Glutamatergic neuron (in vitro differentiated cells): Measurements from ENCODE around the gene TLDC2. TPM values are rescaled to one million over a fixed set of nuclear protein-coding genes. Genes with fewer than 3 reads are reported as not detected.

Experiments
- DNase-seq: peaks from one replicate; pipeline ENCODE4 v3.0.0; 2022
- H3K27ac Mint-ChIP-seq: one replicate; pipeline ENCODE4 v1.8.0; 2020; ENCODE audit warnings: mild to moderate bottlenecking, mixed read lengths, inconsistent platforms; ENCODE audit not compliant: unreplicated experiment
- H3K27me3 Mint-ChIP-seq: one replicate; pipeline ENCODE4 v1.8.0; 2020; ENCODE audit warnings: mild to moderate bottlenecking, moderate library complexity, mixed read lengths, inconsistent platforms; ENCODE audit not compliant: unreplicated experiment
- H3K36me3 Mint-ChIP-seq: one replicate; pipeline ENCODE4 v1.8.0; 2020; ENCODE audit warnings: mild to moderate bottlenecking, mixed read lengths, inconsistent platforms; ENCODE audit not compliant: unreplicated experiment
- H3K4me1 Mint-ChIP-seq: one replicate; pipeline ENCODE4 v1.8.0; 2020; ENCODE audit warnings: mild to moderate bottlenecking, low read depth, mixed read lengths, inconsistent platforms; ENCODE audit not compliant: unreplicated experiment
- H3K4me3 Mint-ChIP-seq: one replicate; pipeline ENCODE4 v1.8.0; 2020; ENCODE audit warnings: mild to moderate bottlenecking, mixed read lengths, inconsistent platforms; ENCODE audit not compliant: unreplicated experiment
- H3K9me3 Mint-ChIP-seq: one replicate; pipeline ENCODE4 v1.8.0; 2020; ENCODE audit warnings: mild to moderate bottlenecking, moderate library complexity, mixed read lengths, inconsistent platforms; ENCODE audit not compliant: unreplicated experiment
- total RNA-seq: library from RNA; stranded (reverse); fragmentation: NEBNext Ultra II Directional; extraction: Animal tissue kit (Norgen Biotek cat#: 25700); gene quantifications from one replicate; pipeline ENCODE4 v1.2.1, GENCODE V29; 2021; ENCODE audit not compliant: unreplicated experiment
- TF ChIP-seq, protein P1 (sequence below): fragments of 200-600 bp; sonication (generic); IDR thresholded peaks from one replicate; pipeline ENCODE4 v1.5.0; 2021; ENCODE audit not compliant: partially characterized antibody, unreplicated experiment

Gene TLDC2
- total RNA-seq, 1 donor from 2014 or later, result not detected

- Mint-ChIP-seq H3K27me3 (peaks cover 10% of the 10 kb centered on the region), H3K4me1 (peaks cover 41% of the 10 kb centered on the region), H3K27ac (peak overlapping the region; percentile 100), H3K4me3 (peak overlapping the region; percentile 79), H3K9me3 (peaks cover 13% of the 10 kb centered on the region), H3K36me3 (peaks cover 12% of the 10 kb centered on the region)
- TF ChIP-seq, protein P1, sequence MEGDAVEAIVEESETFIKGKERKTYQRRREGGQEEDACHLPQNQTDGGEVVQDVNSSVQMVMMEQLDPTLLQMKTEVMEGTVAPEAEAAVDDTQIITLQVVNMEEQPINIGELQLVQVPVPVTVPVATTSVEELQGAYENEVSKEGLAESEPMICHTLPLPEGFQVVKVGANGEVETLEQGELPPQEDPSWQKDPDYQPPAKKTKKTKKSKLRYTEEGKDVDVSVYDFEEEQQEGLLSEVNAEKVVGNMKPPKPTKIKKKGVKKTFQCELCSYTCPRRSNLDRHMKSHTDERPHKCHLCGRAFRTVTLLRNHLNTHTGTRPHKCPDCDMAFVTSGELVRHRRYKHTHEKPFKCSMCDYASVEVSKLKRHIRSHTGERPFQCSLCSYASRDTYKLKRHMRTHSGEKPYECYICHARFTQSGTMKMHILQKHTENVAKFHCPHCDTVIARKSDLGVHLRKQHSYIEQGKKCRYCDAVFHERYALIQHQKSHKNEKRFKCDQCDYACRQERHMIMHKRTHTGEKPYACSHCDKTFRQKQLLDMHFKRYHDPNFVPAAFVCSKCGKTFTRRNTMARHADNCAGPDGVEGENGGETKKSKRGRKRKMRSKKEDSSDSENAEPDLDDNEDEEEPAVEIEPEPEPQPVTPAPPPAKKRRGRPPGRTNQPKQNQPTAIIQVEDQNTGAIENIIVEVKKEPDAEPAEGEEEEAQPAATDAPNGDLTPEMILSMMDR, result no peak
- peak; percentile 81 for DNase-seq
These were observed 23.8 kb upstream of the TLDC2 start for GRCh38 chr20:36852187-36852586.

DNA sequence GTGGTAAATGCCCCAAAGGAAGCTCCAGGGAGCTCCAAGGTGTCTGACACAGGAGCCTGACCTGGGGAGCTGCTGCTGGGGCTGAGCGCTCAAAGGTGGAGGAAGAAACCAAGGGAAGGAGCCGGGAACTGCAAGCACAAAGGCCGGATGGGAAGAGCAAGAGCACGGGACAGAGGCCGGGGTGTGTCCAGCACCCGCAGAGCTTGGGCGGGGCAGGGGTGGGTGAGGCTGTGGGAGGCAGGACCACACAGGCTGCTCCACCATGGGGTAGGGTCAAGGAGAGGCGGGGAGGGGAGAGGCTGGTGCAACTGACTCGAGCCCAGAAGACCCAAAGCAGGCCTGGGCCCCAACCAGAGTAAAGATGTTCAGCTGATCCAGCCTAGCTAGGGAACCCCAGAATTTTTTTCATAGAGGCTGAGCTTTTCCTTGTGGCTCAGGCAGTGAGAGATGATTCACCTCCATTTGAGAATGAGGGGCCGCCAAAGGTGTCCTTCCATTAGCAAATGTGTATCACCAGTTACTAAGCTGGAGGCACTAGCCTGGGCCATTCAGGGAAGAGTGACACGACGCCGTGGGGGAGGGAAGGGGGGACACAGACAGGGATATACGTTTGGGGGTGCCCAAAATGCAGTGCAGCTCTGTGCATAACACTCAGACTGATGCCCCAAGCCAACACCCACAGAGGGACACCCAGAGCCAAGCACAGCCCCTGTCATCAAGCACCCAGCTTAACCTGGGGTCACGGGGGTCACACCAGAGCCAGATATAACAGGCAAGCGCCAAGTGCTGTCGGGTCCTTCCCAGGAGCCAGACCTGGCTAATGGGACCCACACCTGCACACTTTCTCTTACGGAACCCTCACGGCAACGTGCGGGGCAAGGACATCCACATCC, 21.3 kb upstream of the TLDC2 start:
- H3K27me3 Mint-ChIP-seq, result peaks cover 9% of the 10 kb centered on the region
- H3K4me1 Mint-ChIP-seq, result peaks cover 46% of the 10 kb centered on the region
- DNase-seq, result no peak
- TF ChIP-seq, protein P1, result no peak
- H3K4me3 Mint-ChIP-seq, result peak overlapping the region; percentile 68
- H3K36me3 Mint-ChIP-seq, result peaks cover 12% of the 10 kb centered on the region
- peak overlapping the region; percentile 84 for H3K27ac Mint-ChIP-seq
- H3K9me3 Mint-ChIP-seq, result peaks cover 11% of the 10 kb centered on the region

DNA sequence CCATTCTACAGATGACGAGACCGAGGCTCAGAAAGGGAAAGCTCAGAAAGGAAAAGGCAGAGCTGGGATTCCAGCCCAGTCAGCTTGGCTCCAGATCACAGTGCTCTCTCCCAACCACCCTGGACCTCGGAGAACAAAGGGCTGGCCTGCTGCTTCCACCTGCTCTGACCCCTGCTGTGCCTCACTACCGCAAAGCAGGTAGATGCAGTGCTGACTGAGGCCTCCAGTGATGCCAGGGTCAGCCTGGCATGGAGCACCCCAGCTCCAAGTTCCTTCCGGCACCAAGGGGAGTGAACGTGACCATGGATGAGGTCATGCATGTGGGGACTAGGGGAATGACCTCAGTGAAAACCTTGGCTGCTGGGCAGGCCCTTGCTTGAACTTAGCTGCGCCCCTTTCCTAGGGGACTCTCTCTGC, 20.7 kb upstream of the TLDC2 start:
- peaks cover 10% of the 10 kb centered on the region for H3K27me3 Mint-ChIP-seq

DNA sequence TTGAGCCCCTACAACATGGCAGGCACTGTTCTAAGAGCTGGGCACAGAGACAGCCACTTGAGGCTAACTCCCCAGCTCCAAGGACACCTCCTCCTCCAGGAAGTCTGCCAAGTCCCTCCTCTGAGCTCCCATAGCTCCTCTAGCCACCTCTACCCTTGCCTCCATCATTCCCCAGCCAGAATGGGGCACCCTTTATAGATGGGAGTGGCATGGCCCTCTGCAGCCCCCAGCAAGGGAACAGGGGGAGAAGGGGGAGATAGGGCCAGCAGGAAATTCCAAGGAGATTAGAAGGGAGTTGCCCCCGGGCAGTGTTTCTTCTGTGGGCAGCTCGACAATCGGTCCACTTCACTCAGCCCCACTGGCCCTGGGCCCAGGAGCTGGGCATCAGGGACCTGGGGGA, 19.7 kb upstream of the TLDC2 start:
- H3K4me3 Mint-ChIP-seq, result peak overlapping the region; percentile 25
- peak overlapping the region; percentile 28 for H3K27ac Mint-ChIP-seq
- DNase-seq, result no peak
- H3K9me3 Mint-ChIP-seq, result peaks cover 14% of the 10 kb centered on the region
- peaks cover 7% of the 10 kb centered on the region for H3K36me3 Mint-ChIP-seq
- TF ChIP-seq, protein P1, result no peak
- H3K4me1 Mint-ChIP-seq, result peaks cover 59% of the 10 kb centered on the region
- H3K27me3 Mint-ChIP-seq, result peaks cover 10% of the 10 kb centered on the region

More for the DNA sequence above, 20.7 kb upstream of the TLDC2 start:
- no peak overlapping the region for H3K4me3 Mint-ChIP-seq
- peak overlapping the region; percentile 84 for H3K27ac Mint-ChIP-seq
- DNase-seq, result no peak
- peaks cover 12% of the 10 kb centered on the region for H3K36me3 Mint-ChIP-seq
- peaks cover 53% of the 10 kb centered on the region for H3K4me1 Mint-ChIP-seq
- H3K9me3 Mint-ChIP-seq, result peaks cover 13% of the 10 kb centered on the region
- TF ChIP-seq, protein P1, result no peak
